H9 (cell line): Measurements from ENCODE around the gene CD58. TPM values are rescaled to one million over a fixed set of nuclear protein-coding genes. Genes with fewer than 3 reads are reported as not detected.

Experiments
- DNase-seq: peaks from one replicate; pipeline ENCODE4 v3.0.0-alpha.2; 2017
- H2AFZ ChIP-seq: one replicate; pipeline ENCODE4 v1.6.1; 2013; ENCODE audit warnings: mild to moderate bottlenecking, low read length, control low read depth, moderate library complexity
- H2AK5ac ChIP-seq: 2 replicates; pipeline ENCODE4 v1.6.1; 2013; ENCODE audit warnings: low read length, control low read depth, mixed read lengths; ENCODE audit not compliant: insufficient read length
- H2BK120ac ChIP-seq: one replicate; pipeline ENCODE4 v1.6.1; 2013; ENCODE audit warnings: low read depth, mild to moderate bottlenecking, low read length, control low read depth, inconsistent platforms; ENCODE audit not compliant: poor library complexity, severe bottlenecking
- H2BK12ac ChIP-seq: 2 replicates; pipeline ENCODE4 v1.6.1; 2013; ENCODE audit warnings: low read length, control low read depth, mixed read lengths, low read depth; ENCODE audit not compliant: insufficient read length
- H2BK15ac ChIP-seq: 2 replicates; pipeline ENCODE4 v1.6.1; 2013; ENCODE audit warnings: low read depth, low read length, control low read depth
- H2BK20ac ChIP-seq: one replicate; pipeline ENCODE4 v1.6.1; 2013; ENCODE audit warnings: low read depth, mild to moderate bottlenecking, low read length, control low read depth, inconsistent platforms; ENCODE audit not compliant: poor library complexity, severe bottlenecking
- H2BK5ac ChIP-seq: 2 replicates; pipeline ENCODE4 v1.6.1; 2013; ENCODE audit warnings: low read length, control low read depth, mixed read lengths; ENCODE audit not compliant: insufficient read length
- H3K14ac ChIP-seq: 2 replicates; pipeline ENCODE4 v1.6.1; 2013; ENCODE audit warnings: low read length, control low read depth; ENCODE audit not compliant: insufficient read depth
- H3K18ac ChIP-seq: 2 replicates; pipeline ENCODE4 v1.6.1; 2013; ENCODE audit warnings: low read depth, mild to moderate bottlenecking, mixed read lengths, low read length, control low read depth; ENCODE audit not compliant: insufficient read length
- H3K23ac ChIP-seq: 2 replicates; pipeline ENCODE4 v1.6.1; 2013; ENCODE audit warnings: low read length, control low read depth, mixed read lengths, low read depth; ENCODE audit not compliant: insufficient read length
- H3K23me2 ChIP-seq: 2 replicates; pipeline ENCODE4 v1.6.1; 2013; ENCODE audit warnings: low read depth, mild to moderate bottlenecking, mixed read lengths, low read length, control low read depth; ENCODE audit not compliant: insufficient read length, poor library complexity, severe bottlenecking
- H3K27ac ChIP-seq: 2 replicates; pipeline ENCODE4 v1.5.1; 2013; ENCODE audit warnings: low read length, control low read depth, mixed read lengths, low read depth; ENCODE audit not compliant: insufficient read length
- H3K27me3 ChIP-seq: 2 replicates; pipeline ENCODE4 v1.6.1; 2013; ENCODE audit warnings: low read length, control low read depth, inconsistent platforms; ENCODE audit not compliant: insufficient read depth
- H3K4ac ChIP-seq: 2 replicates; pipeline ENCODE4 v1.6.1; 2013; ENCODE audit warnings: low read depth, mild to moderate bottlenecking, control low read depth, inconsistent platforms, low read length, moderate library complexity
- H3K4me1 ChIP-seq: 2 replicates; pipeline ENCODE4 v1.6.1; 2013; ENCODE audit warnings: low read length, control low read depth, inconsistent platforms; ENCODE audit not compliant: insufficient read depth
- H3K4me2 ChIP-seq: 2 replicates; pipeline ENCODE4 v1.6.1; 2013; ENCODE audit warnings: low read length, control low read depth, mixed read lengths; ENCODE audit not compliant: insufficient read length, insufficient read depth
- H3K56ac ChIP-seq: 2 replicates; pipeline ENCODE4 v1.6.1; 2013; ENCODE audit warnings: low read depth, mild to moderate bottlenecking, mixed read lengths, low read length, control low read depth; ENCODE audit not compliant: insufficient read length
- H3K79me1 ChIP-seq: 2 replicates; pipeline ENCODE4 v1.6.1; 2013; ENCODE audit warnings: low read depth, mild to moderate bottlenecking, moderate library complexity, low read length, control low read depth, inconsistent platforms; ENCODE audit not compliant: insufficient read depth, poor library complexity, severe bottlenecking
- H3K79me2 ChIP-seq: 2 replicates; pipeline ENCODE4 v1.6.1; 2013; ENCODE audit warnings: low read length, control low read depth, inconsistent platforms; ENCODE audit not compliant: insufficient read depth
- H3K9ac ChIP-seq: 2 replicates; pipeline ENCODE4 v1.6.1; 2013; ENCODE audit warnings: low read length, control low read depth, mixed read lengths; ENCODE audit not compliant: insufficient read length; ENCODE audit errors: extremely low read depth
- H3K9me3 ChIP-seq: one replicate; pipeline ENCODE4 v1.6.1; 2013; ENCODE audit warnings: low read depth, low read length, inconsistent platforms; ENCODE audit not compliant: control insufficient read depth
- H3T11ph ChIP-seq: one replicate; pipeline ENCODE4 v1.6.1; 2013; ENCODE audit warnings: mild to moderate bottlenecking, low read length, control low read depth, inconsistent platforms
- H4K20me1 ChIP-seq: one replicate; pipeline ENCODE4 v1.6.1; 2013; ENCODE audit not compliant: control insufficient read depth, insufficient read length, insufficient read depth
- H4K5ac ChIP-seq: 2 replicates; pipeline ENCODE4 v1.6.1; 2013; ENCODE audit warnings: low read depth, mild to moderate bottlenecking, mixed read lengths, low read length, control low read depth; ENCODE audit not compliant: insufficient read length
- H4K8ac ChIP-seq: replicated peaks from 2 replicates; pipeline ENCODE4 v1.6.1; 2013; ENCODE audit warnings: low read length, control low read depth, mixed read lengths, low read depth; ENCODE audit not compliant: insufficient read length
- H4K91ac ChIP-seq: 2 replicates; pipeline ENCODE4 v1.6.1; 2013; ENCODE audit warnings: low read depth, mild to moderate bottlenecking, moderate library complexity, mixed read lengths, low read length, control low read depth; ENCODE audit not compliant: insufficient read length
- H3K27ac Mint-ChIP-seq, 3 experiments: 2 replicates in 2 of 3; 3 replicates in 1 of 3; pipeline ENCODE4 v1.8.0; 2020 to 2021; ENCODE audit warnings: mixed read lengths in 3 of 3, mild to moderate bottlenecking in 1 of 3, moderate library complexity in 1 of 3
- H3K27me3 Mint-ChIP-seq: 2 replicates; pipeline ENCODE4 v1.8.0; 2021; ENCODE audit warnings: low read depth, mild to moderate bottlenecking, moderate library complexity, mixed read lengths
- H3K36me3 Mint-ChIP-seq, 3 experiments: 2 replicates in 2 of 3; 3 replicates in 1 of 3; pipeline ENCODE4 v1.8.0; 2020 to 2021; ENCODE audit warnings: low read depth in 3 of 3, mixed read lengths in 3 of 3; ENCODE audit not compliant: insufficient read depth in 1 of 3
- H3K4me1 Mint-ChIP-seq, 2 experiments: 2 replicates each; pipeline ENCODE4 v1.8.0; 2020; ENCODE audit warnings: mixed read lengths in 2 of 2
- H3K4me3 Mint-ChIP-seq, 2 experiments: 2 replicates in 1 of 2; 3 replicates in 1 of 2; pipeline ENCODE4 v1.8.0; 2020 to 2021; ENCODE audit warnings: mild to moderate bottlenecking in 2 of 2, mixed read lengths in 2 of 2, moderate library complexity in 1 of 2
- H3K9me3 Mint-ChIP-seq, 2 experiments: 2 replicates in 1 of 2; 3 replicates in 1 of 2; pipeline ENCODE4 v1.8.0; 2020; ENCODE audit warnings: mild to moderate bottlenecking in 2 of 2, mixed read lengths in 2 of 2, moderate library complexity in 1 of 2
- WGBS: extraction: QIAGEN DNeasy Blood & Tissue Kit; methylation state at CpG from one replicate; pipeline ENCODE4 v1.1.7; 2013; ENCODE audit warnings: missing lambda C conversion rate, low lambda C conversion rate, mixed read lengths; ENCODE audit not compliant: insufficient read length; ENCODE audit errors: extremely low coverage; 5-methylcytosine and 5-hydroxymethylcytosine counted together
- total RNA-seq: library from RNA; stranded (reverse); gene quantifications from 2 replicates; pipeline ENCODE4 v1.2.1, GENCODE V29; 2021
- TF ChIP-seq, protein P1 (sequence below): fragments of 200-600 bp; sonication (generic); conservative IDR thresholded peaks from 3 replicates; pipeline ENCODE4 v1.8.0; 2021; ENCODE audit warnings: antibody characterized with exemption, mild to moderate bottlenecking

The CD58 gene
- total RNA-seq, 1 experiment from 2014 or later, result 4.3 TPM

- H4K5ac ChIP-seq, result no peak overlapping the region
- no peak for DNase-seq
- H3K4me1 ChIP-seq, result no peaks in the 10 kb centered on the region; the same call in 1 of the 2 replicates
- TF ChIP-seq, protein P1, sequence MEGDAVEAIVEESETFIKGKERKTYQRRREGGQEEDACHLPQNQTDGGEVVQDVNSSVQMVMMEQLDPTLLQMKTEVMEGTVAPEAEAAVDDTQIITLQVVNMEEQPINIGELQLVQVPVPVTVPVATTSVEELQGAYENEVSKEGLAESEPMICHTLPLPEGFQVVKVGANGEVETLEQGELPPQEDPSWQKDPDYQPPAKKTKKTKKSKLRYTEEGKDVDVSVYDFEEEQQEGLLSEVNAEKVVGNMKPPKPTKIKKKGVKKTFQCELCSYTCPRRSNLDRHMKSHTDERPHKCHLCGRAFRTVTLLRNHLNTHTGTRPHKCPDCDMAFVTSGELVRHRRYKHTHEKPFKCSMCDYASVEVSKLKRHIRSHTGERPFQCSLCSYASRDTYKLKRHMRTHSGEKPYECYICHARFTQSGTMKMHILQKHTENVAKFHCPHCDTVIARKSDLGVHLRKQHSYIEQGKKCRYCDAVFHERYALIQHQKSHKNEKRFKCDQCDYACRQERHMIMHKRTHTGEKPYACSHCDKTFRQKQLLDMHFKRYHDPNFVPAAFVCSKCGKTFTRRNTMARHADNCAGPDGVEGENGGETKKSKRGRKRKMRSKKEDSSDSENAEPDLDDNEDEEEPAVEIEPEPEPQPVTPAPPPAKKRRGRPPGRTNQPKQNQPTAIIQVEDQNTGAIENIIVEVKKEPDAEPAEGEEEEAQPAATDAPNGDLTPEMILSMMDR, result no peak
- no peak overlapping the region for H2BK12ac ChIP-seq
- no peak overlapping the region for H3K4me2 ChIP-seq
- no peaks in the 10 kb centered on the region for H4K20me1 ChIP-seq
- no peak overlapping the region for H3K56ac ChIP-seq
- Mint-ChIP-seq H3K4me1 (peaks cover 15 to 25% of the 10 kb centered on the region in 2 experiments), H3K27me3 (peaks cover 22% of the 10 kb centered on the region), H3K27ac (no peak overlapping the region), H3K36me3 (peaks cover 4 to 14% (median 13%) of the 10 kb centered on the region in 3 experiments), H3K4me3 (no peak overlapping the region), H3K9me3 (peaks cover 12 to 15% of the 10 kb centered on the region in 2 experiments)
- H3K9ac ChIP-seq, result no peak overlapping the region
- H2BK120ac ChIP-seq, result no peak overlapping the region
- H3K14ac ChIP-seq, result no peak overlapping the region
- no peak overlapping the region for H3T11ph ChIP-seq
- no peaks in the 10 kb centered on the region; the same call in 1 of the 2 replicates for H3K27me3 ChIP-seq
- no peak overlapping the region for H3K27ac ChIP-seq
- peaks cover 2% of the 10 kb centered on the region; the same call in 1 of the 2 replicates for H3K79me2 ChIP-seq
- no peak overlapping the region for H2BK5ac ChIP-seq
- no peak overlapping the region for H2BK20ac ChIP-seq
- H3K23ac ChIP-seq, result no peak overlapping the region
- no peaks in the 10 kb centered on the region for H3K79me1 ChIP-seq
- H4K91ac ChIP-seq, result no peak overlapping the region
- peaks cover 16% of the 10 kb centered on the region for H3K23me2 ChIP-seq
- H3K9me3 ChIP-seq, result no peaks in the 10 kb centered on the region
- H3K18ac ChIP-seq, result no peak overlapping the region
- H2BK15ac ChIP-seq, result no peak overlapping the region
- no CpG with 5 or more reads among the region's 4 CpGs for WGBS
- no peak overlapping the region for H4K8ac ChIP-seq
- no peak overlapping the region for H2AFZ ChIP-seq
- no peak overlapping the region for H3K4ac ChIP-seq
- no peak overlapping the region for H2AK5ac ChIP-seq
These were observed 2.8 kb downstream of the CD58 start for GRCh38 chr1:116567790-116568661.
